HPDE6-E6E7 (cell line): ENCODE data around the gene NDUFB10.

Experiments used
- DNase-seq: peaks from one replicate; pipeline ENCODE4 v3.0.0; 2011; ENCODE audit warnings: missing footprints; ENCODE audit errors: extremely low spot score

The NDUFB10 gene

GRCh38 chr16:2001456-2002355 is 42.4 kb downstream of the NDUFB10 start:
- DNase-seq = no peak

GRCh38 chr16:2002406-2003230 is 43.3 kb downstream of the NDUFB10 start:
- DNase-seq = no peak

- DNase-seq = no peak
These were observed 44.0 kb downstream of the NDUFB10 start for GRCh38 chr16:2003231-2003826.

GRCh38 chr16:2003827-2004641 is 44.7 kb downstream of the NDUFB10 start:
- no peak for DNase-seq

- DNase-seq = no peak
These were observed 45.6 kb downstream of the NDUFB10 start for GRCh38 chr16:2004795-2005517.

GRCh38 chr16:2005646-2006045 is 46.3 kb downstream of the NDUFB10 start:
- no peak for DNase-seq

GRCh38 chr16:2006317-2006716 is 47.0 kb downstream of the NDUFB10 start:
- DNase-seq = no peak

GRCh38 chr16:2007081-2007836 is 47.9 kb downstream of the NDUFB10 start:
- no peak for DNase-seq

GRCh38 chr16:2008009-2008526 is 48.7 kb downstream of the NDUFB10 start:
- peak; percentile 86 for DNase-seq

- DNase-seq = no peak
These were observed 49.4 kb downstream of the NDUFB10 start for GRCh38 chr16:2008631-2009163.

GRCh38 chr16:2009164-2009711 is 49.9 kb downstream of the NDUFB10 start:
- no peak for DNase-seq

GRCh38 chr16:2009791-2010510 is 50.6 kb downstream of the NDUFB10 start, which contains the start of gene ZNF598:
Gene ZNF598, minus strand, starts transcription at chr16:2009821.
- no peak for DNase-seq
